Smooth muscle cell (in vitro differentiated cells): Measurements from ENCODE around the gene IRAK1. TPM values are rescaled to one million over a fixed set of nuclear protein-coding genes. Genes with fewer than 3 reads are reported as not detected.
"Not testable (repeated sequence)": the region's sequence is repeated elsewhere in the genome, so short reads cannot be mapped to it uniquely, and the experiment has no call there.

ENCODE experiments used
- DNase-seq: peaks from one replicate; lab custom pipeline; 2025; ENCODE audit not compliant: unreplicated experiment; lab: John Stamatoyannopoulos, UW
- H2AFZ ChIP-seq: fragments of 200-600 bp; sonication (generic); 2 replicates; pipeline ENCODE4 v1.6.0; 2016; ENCODE audit warnings: antibody characterized with exemption, low read depth, mild to moderate bottlenecking
- H3F3A ChIP-seq: fragments of 200-600 bp; sonication (generic); 2 replicates; pipeline ENCODE4 v1.6.0; 2017; ENCODE audit warnings: antibody characterized with exemption, low read depth
- H3K27ac ChIP-seq: fragments of 200-600 bp; sonication (generic); 2 replicates; pipeline ENCODE4 v1.5.1; 2016; ENCODE audit warnings: low read depth, mild to moderate bottlenecking
- H3K27me3 ChIP-seq: fragments of 200-600 bp; sonication (generic); 2 replicates; pipeline ENCODE4 v1.6.1; 2016; ENCODE audit warnings: low read depth, mild to moderate bottlenecking
- H3K36me3 ChIP-seq: fragments of 200-600 bp; sonication (generic); 2 replicates; pipeline ENCODE4 v1.5.1; 2016; ENCODE audit warnings: low read depth
- H3K4me1 ChIP-seq: fragments of 200-600 bp; sonication (generic); 2 replicates; pipeline ENCODE4 v1.5.1; 2016; ENCODE audit warnings: low read depth
- H3K4me2 ChIP-seq: fragments of 200-600 bp; sonication (generic); 2 replicates; pipeline ENCODE4 v1.6.0; 2016; ENCODE audit warnings: mild to moderate bottlenecking
- H3K4me3 ChIP-seq: fragments of 200-600 bp; sonication (generic); 2 replicates; pipeline ENCODE4 v1.5.1; 2016; ENCODE audit warnings: mild to moderate bottlenecking
- H3K79me2 ChIP-seq: fragments of 200-600 bp; sonication (generic); 2 replicates; pipeline ENCODE4 v1.6.0; 2016; ENCODE audit warnings: low read depth, mild to moderate bottlenecking
- H3K9ac ChIP-seq: fragments of 200-600 bp; sonication (generic); 2 replicates; pipeline ENCODE4 v1.6.0; 2016; ENCODE audit warnings: low read depth
- H3K9me3 ChIP-seq: fragments of 200-600 bp; sonication (generic); replicated peaks from 2 replicates; pipeline ENCODE4 v1.5.1; 2016; ENCODE audit warnings: low read depth
- H4K20me1 ChIP-seq: fragments of 200-600 bp; sonication (generic); 2 replicates; pipeline ENCODE4 v1.6.0; 2016; ENCODE audit warnings: low read depth
- WGBS: methylation state at CpG from one replicate; pipeline ENCODE4 v1.1.7; 2016; ENCODE audit warnings: low lambda C conversion rate; 5-methylcytosine and 5-hydroxymethylcytosine counted together
- polyA plus RNA-seq: library from polyadenylated mRNA; unstranded; fragments of >200 nt; fragmentation: Nextera tagmentation; extraction: Ambion mirVana; gene quantifications from 2 replicates; pipeline ENCODE4 v1.2.1, GENCODE V29; 2016
- total RNA-seq: library from RNA; depleted of rRNA; stranded (reverse); fragments of >200 nt; gene quantifications from 2 replicates; pipeline ENCODE4 v1.2.3, GENCODE V29; 2014
- TF ChIP-seq, protein P1 (sequence below): fragments of 200-600 bp; sonication (generic); IDR thresholded peaks from 2 replicates; pipeline ENCODE4 v1.5.1; 2017; ENCODE audit warnings: borderline replicate concordance, mild to moderate bottlenecking, antibody characterized with exemption; ENCODE audit not compliant: insufficient read depth, poor library complexity, severe bottlenecking

IRAK1 gene
- total and polyA plus RNA-seq, 2 experiments from 2014 or later: 29.4 to 63.4 TPM

DNA sequence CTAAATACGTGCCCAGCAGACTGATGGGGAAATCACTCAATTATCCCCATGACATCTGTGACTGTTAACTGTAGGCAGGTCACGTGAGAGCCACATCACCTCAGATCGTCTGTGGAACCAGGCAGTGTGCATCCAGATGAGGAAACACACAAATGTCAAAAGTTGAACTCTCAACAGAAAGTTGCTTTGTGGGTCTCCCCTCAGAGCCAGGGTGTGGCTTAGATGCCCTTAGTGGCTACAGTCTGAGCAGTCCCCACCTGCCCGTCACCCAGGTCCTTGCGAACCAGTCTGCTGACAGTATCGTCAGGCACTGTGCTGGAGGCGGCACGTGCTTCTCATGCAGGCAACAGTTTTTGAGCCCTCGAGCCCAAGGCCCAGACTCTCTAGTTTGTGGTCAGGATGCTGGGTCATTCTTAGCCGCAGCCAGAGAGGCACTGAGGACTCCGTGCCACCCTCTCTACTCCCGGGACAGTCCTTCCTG lies 36.3 kb downstream of the IRAK1 start:
- Histone ChIP-seq H3K9me3 (no peaks in the 10 kb centered on the region), H3K27me3 (no peaks in the 10 kb centered on the region), H3K4me1 (no peaks in the 10 kb centered on the region), H3K4me2 (no peak overlapping the region), H4K20me1 (no peaks in the 10 kb centered on the region), H3K79me2 (no peaks in the 10 kb centered on the region), H3K4me3 (no peak overlapping the region), H2AFZ (no peak overlapping the region), H3K9ac (no peak overlapping the region), H3F3A (no peaks in the 10 kb centered on the region), H3K27ac (no peak overlapping the region), H3K36me3 (no peaks in the 10 kb centered on the region)
- WGBS: 90% methylated on average over 12 of the region's 12 CpGs
- DNase-seq: no peak
- TF ChIP-seq, protein P1, sequence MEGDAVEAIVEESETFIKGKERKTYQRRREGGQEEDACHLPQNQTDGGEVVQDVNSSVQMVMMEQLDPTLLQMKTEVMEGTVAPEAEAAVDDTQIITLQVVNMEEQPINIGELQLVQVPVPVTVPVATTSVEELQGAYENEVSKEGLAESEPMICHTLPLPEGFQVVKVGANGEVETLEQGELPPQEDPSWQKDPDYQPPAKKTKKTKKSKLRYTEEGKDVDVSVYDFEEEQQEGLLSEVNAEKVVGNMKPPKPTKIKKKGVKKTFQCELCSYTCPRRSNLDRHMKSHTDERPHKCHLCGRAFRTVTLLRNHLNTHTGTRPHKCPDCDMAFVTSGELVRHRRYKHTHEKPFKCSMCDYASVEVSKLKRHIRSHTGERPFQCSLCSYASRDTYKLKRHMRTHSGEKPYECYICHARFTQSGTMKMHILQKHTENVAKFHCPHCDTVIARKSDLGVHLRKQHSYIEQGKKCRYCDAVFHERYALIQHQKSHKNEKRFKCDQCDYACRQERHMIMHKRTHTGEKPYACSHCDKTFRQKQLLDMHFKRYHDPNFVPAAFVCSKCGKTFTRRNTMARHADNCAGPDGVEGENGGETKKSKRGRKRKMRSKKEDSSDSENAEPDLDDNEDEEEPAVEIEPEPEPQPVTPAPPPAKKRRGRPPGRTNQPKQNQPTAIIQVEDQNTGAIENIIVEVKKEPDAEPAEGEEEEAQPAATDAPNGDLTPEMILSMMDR: no peak

DNA sequence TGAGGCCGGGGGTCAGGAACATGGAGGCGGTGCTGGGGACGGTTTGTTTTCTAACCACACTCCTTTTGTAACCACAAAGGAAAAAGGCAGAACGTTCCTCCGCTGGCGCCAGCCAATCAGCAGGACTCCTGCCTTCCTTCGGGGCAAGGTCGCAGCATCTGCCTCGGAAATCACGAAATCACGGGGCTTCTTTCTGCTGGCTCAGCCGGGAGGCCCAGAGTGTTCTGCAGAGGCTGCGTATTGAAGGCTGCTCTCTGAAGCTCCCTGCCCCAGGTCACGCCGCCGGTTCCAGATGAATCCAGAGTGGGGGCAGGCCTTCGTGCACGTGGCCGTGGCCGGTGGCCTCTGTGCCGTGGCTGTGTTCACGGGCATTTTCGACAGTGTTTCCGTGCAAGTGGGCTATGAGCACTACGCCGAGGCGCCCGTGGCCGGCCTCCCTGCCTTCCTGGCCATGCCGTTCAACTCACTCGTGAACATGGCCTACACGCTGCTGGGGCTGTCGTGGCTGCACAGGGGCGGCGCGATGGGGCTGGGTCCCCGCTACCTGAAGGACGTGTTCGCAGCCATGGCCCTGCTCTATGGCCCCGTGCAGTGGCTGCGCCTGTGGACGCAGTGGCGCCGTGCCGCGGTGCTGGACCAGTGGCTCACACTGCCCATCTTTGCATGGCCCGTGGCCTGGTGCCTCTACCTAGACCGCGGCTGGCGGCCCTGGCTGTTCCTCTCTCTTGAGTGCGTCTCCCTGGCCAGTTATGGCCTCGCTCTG lies 37.8 kb downstream of the IRAK1 start:
- no peak overlapping the region for H3K9ac ChIP-seq
- H3K79me2 ChIP-seq: no peaks in the 10 kb centered on the region
- WGBS: 93% methylated on average over 51 of the region's 52 CpGs
- TF ChIP-seq, protein P1: no peak
- no peak overlapping the region for H3K27ac ChIP-seq
- H3K36me3 ChIP-seq: no peaks in the 10 kb centered on the region
- H3K27me3 ChIP-seq: no peaks in the 10 kb centered on the region
- H3F3A ChIP-seq: no peaks in the 10 kb centered on the region
- no peak for DNase-seq
- H4K20me1 ChIP-seq: no peaks in the 10 kb centered on the region
- H3K4me3 ChIP-seq: no peak overlapping the region
- H2AFZ ChIP-seq: no peak overlapping the region
- no peaks in the 10 kb centered on the region for H3K9me3 ChIP-seq
- H3K4me1 ChIP-seq: no peaks in the 10 kb centered on the region
- H3K4me2 ChIP-seq: no peak overlapping the region

DNA sequence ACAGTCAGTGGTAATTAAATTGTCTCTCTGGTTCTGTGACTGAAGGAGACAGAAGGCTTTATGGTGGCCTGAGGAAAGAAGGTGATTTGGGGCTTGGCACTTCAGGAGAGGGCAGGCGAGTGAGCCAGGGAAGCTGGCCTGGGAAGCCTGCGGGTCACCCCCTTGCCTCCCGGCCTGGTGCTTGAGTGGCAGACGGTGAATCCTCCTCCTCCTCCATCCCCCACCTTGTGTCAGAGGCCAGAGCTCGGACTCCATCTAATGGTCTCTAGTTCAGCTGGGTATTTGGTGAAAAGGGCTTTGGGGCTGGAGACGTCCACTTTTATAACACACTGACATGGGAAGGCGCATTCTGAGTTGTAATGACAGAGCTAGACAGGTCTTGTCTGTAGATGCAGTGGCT lies 38.5 kb downstream of the IRAK1 start:
- TF ChIP-seq, protein P1: no peak
- no peaks in the 10 kb centered on the region for H3F3A ChIP-seq
- no peak overlapping the region for H3K27ac ChIP-seq
- H3K9ac ChIP-seq: no peak overlapping the region
- no peaks in the 10 kb centered on the region for H3K4me1 ChIP-seq
- no peak overlapping the region for H2AFZ ChIP-seq
- H3K4me3 ChIP-seq: no peak overlapping the region
- no peak for DNase-seq
- H3K9me3 ChIP-seq: no peaks in the 10 kb centered on the region
- H3K27me3 ChIP-seq: no peaks in the 10 kb centered on the region
- no peak overlapping the region for H3K4me2 ChIP-seq
- no peaks in the 10 kb centered on the region for H3K36me3 ChIP-seq
- H3K79me2 ChIP-seq: no peaks in the 10 kb centered on the region
- H4K20me1 ChIP-seq: no peaks in the 10 kb centered on the region
- 77% methylated on average over 7 of the region's 7 CpGs for WGBS

DNA sequence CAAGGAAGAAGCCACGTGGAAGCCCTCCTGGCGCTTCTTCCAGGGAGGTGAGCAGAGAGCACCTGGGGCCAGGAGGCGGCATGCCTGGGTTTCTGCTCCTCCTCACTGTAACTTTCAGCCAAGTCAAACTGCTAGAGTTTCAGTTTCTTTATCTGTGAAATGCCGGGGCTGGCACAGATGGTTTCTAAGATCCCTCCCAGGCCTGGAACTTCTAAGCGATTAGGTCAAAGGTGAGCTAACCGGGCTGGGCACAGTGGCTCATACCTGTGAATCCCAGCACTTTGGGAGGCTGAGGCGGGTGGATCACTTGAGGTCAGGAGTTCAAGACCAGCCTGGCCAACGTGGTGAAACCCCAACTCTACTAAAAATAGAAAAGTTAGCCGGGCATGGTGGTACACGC lies 39.3 kb downstream of the IRAK1 start:
- WGBS: 88% methylated on average over 9 of the region's 10 CpGs
- H3K27me3 ChIP-seq: not testable (repeated sequence)

More for the DNA sequence above, 39.3 kb downstream of the IRAK1 start:
- not testable (repeated sequence) for H4K20me1 ChIP-seq, H3K79me2 ChIP-seq, H3K27ac ChIP-seq, H3K4me3 ChIP-seq, H3K4me1 ChIP-seq, H3K36me3 ChIP-seq, H3F3A ChIP-seq, H3K9ac ChIP-seq, H3K4me2 ChIP-seq, DNase-seq, H3K9me3 ChIP-seq, H2AFZ ChIP-seq
